Measurements from ENCODE around the gene PNPLA2. TPM values are rescaled to one million over a fixed set of nuclear protein-coding genes. Genes with fewer than 3 reads are reported as not detected.

The PNPLA2 gene
- total and polyA plus RNA-seq, 4 donors, result 9.1 to 49.9 (median 28.5) TPM

GRCh38 chr11:816433-816779 lies 2.3 kb upstream of the PNPLA2 start:
- Histone ChIP-seq H3K4me3 (ENCODE audit: low read depth, low read length) (no peak overlapping the region), H3K36me3 (ENCODE audit: control insufficient read depth, insufficient read depth, low read length) (peaks cover 58% of the 10 kb centered on the region), H3K27ac (ENCODE audit: low read depth, low read length) (no peak overlapping the region), H3K27me3 (ENCODE audit: control insufficient read depth, insufficient read depth, low read length) (no peaks in the 10 kb centered on the region), H3K9me3 (ENCODE audit: control insufficient read depth, insufficient read depth, low read length) (no peaks in the 10 kb centered on the region), H3K4me1 (ENCODE audit: control insufficient read depth, insufficient read depth, low read length) (peaks cover 29% of the 10 kb centered on the region)
- no peak for DNase-seq (ENCODE audit: low read depth in 4 of 6, low spot score in 6 of 6)
- whole genome bisulfite sequencing (ENCODE audit: insufficient coverage), result 63% methylated on average over 3 of the region's 11 CpGs

GRCh38 chr11:819129-819931 lies 616 bp downstream of the PNPLA2 start:
- H3K27ac ChIP-seq (ENCODE audit: low read depth, low read length), result peak overlapping the region; percentile 54
- peaks cover 34% of the 10 kb centered on the region for H3K4me1 ChIP-seq (ENCODE audit: control insufficient read depth, insufficient read depth, low read length)
- under 1% methylated on average over 96 of the region's 96 CpGs for WGBS (ENCODE audit: insufficient coverage)
- peak overlapping the region; percentile 62 for H3K4me3 ChIP-seq (ENCODE audit: low read depth, low read length)
- peak in 5 of 6 donors; percentile 78 to 97 (median 82) for DNase-seq (ENCODE audit: low read depth in 4 of 6, low spot score in 6 of 6)
- H3K9me3 ChIP-seq (ENCODE audit: control insufficient read depth, insufficient read depth, low read length), result no peaks in the 10 kb centered on the region
- no peaks in the 10 kb centered on the region for H3K27me3 ChIP-seq (ENCODE audit: control insufficient read depth, insufficient read depth, low read length)
- H3K36me3 ChIP-seq (ENCODE audit: control insufficient read depth, insufficient read depth, low read length), result peaks cover 57% of the 10 kb centered on the region

- Histone ChIP-seq H3K9me3 (ENCODE audit: control insufficient read depth, insufficient read depth, low read length) (no peaks in the 10 kb centered on the region), H3K4me1 (ENCODE audit: control insufficient read depth, insufficient read depth, low read length) (peaks cover 38% of the 10 kb centered on the region), H3K27me3 (ENCODE audit: control insufficient read depth, insufficient read depth, low read length) (peaks cover 5% of the 10 kb centered on the region), H3K4me3 (ENCODE audit: low read depth, low read length) (peak overlapping the region; percentile 62), H3K27ac (ENCODE audit: low read depth, low read length) (no peak overlapping the region), H3K36me3 (ENCODE audit: control insufficient read depth, insufficient read depth, low read length) (peaks cover 60% of the 10 kb centered on the region)
- peak in 2 of 6 donors; percentile 67 for DNase-seq (ENCODE audit: low read depth in 4 of 6, low spot score in 6 of 6)
- WGBS (ENCODE audit: insufficient coverage), result 5% methylated on average over 47 of the region's 47 CpGs
Observed at GRCh38 chr11:819943-820649, 1.4 kb downstream of the PNPLA2 start.

GRCh38 chr11:820655-821511 lies 2.2 kb downstream of the PNPLA2 start:
- 79% methylated on average over 10 of the region's 11 CpGs for WGBS (ENCODE audit: insufficient coverage)
- Histone ChIP-seq H3K4me1 (ENCODE audit: control insufficient read depth, insufficient read depth, low read length) (peaks cover 39% of the 10 kb centered on the region), H3K27ac (ENCODE audit: low read depth, low read length) (no peak overlapping the region), H3K9me3 (ENCODE audit: control insufficient read depth, insufficient read depth, low read length) (no peaks in the 10 kb centered on the region), H3K36me3 (ENCODE audit: control insufficient read depth, insufficient read depth, low read length) (peaks cover 60% of the 10 kb centered on the region), H3K27me3 (ENCODE audit: control insufficient read depth, insufficient read depth, low read length) (peaks cover 13% of the 10 kb centered on the region), H3K4me3 (ENCODE audit: low read depth, low read length) (peak overlapping the region; percentile 62)
- DNase-seq (ENCODE audit: low read depth in 4 of 6, low spot score in 6 of 6), result no peak

GRCh38 chr11:821512-822371 lies 3.0 kb downstream of the PNPLA2 start:
- H3K36me3 ChIP-seq (ENCODE audit: control insufficient read depth, insufficient read depth, low read length), result peaks cover 58% of the 10 kb centered on the region
- WGBS (ENCODE audit: insufficient coverage), result 61% methylated on average over 14 of the region's 22 CpGs
- H3K27ac ChIP-seq (ENCODE audit: low read depth, low read length), result no peak overlapping the region
- DNase-seq (ENCODE audit: low read depth in 4 of 6, low spot score in 6 of 6), result no peak
- peaks cover 20% of the 10 kb centered on the region for H3K27me3 ChIP-seq (ENCODE audit: control insufficient read depth, insufficient read depth, low read length)
- H3K9me3 ChIP-seq (ENCODE audit: control insufficient read depth, insufficient read depth, low read length), result no peaks in the 10 kb centered on the region
- H3K4me1 ChIP-seq (ENCODE audit: control insufficient read depth, insufficient read depth, low read length), result peaks cover 47% of the 10 kb centered on the region
- no peak overlapping the region for H3K4me3 ChIP-seq (ENCODE audit: low read depth, low read length)

- peaks cover 60% of the 10 kb centered on the region for H3K4me1 ChIP-seq (ENCODE audit: control insufficient read depth, insufficient read depth, low read length)
- no peaks in the 10 kb centered on the region for H3K9me3 ChIP-seq (ENCODE audit: control insufficient read depth, insufficient read depth, low read length)
- H3K27me3 ChIP-seq (ENCODE audit: control insufficient read depth, insufficient read depth, low read length), result peaks cover 37% of the 10 kb centered on the region
- no peak overlapping the region for H3K4me3 ChIP-seq (ENCODE audit: low read depth, low read length)
- DNase-seq (ENCODE audit: low read depth in 4 of 6, low spot score in 6 of 6), result no peak
- H3K27ac ChIP-seq (ENCODE audit: low read depth, low read length), result no peak overlapping the region
- WGBS (ENCODE audit: insufficient coverage), result 72% methylated on average over 39 of the region's 53 CpGs
- H3K36me3 ChIP-seq (ENCODE audit: control insufficient read depth, insufficient read depth, low read length), result peaks cover 58% of the 10 kb centered on the region
Observed at GRCh38 chr11:823441-824291, 5.0 kb downstream of the PNPLA2 start.

GRCh38 chr11:824292-824880 lies 5.7 kb downstream of the PNPLA2 start:
- no peak overlapping the region for H3K4me3 ChIP-seq (ENCODE audit: low read depth, low read length)
- H3K36me3 ChIP-seq (ENCODE audit: control insufficient read depth, insufficient read depth, low read length), result peaks cover 61% of the 10 kb centered on the region
- H3K9me3 ChIP-seq (ENCODE audit: control insufficient read depth, insufficient read depth, low read length), result no peaks in the 10 kb centered on the region
- H3K4me1 ChIP-seq (ENCODE audit: control insufficient read depth, insufficient read depth, low read length), result peaks cover 62% of the 10 kb centered on the region
- DNase-seq (ENCODE audit: low read depth in 4 of 6, low spot score in 6 of 6), result no peak
- no peak overlapping the region for H3K27ac ChIP-seq (ENCODE audit: low read depth, low read length)
- peaks cover 44% of the 10 kb centered on the region for H3K27me3 ChIP-seq (ENCODE audit: control insufficient read depth, insufficient read depth, low read length)
- 47% methylated on average over 59 of the region's 59 CpGs for WGBS (ENCODE audit: insufficient coverage)

GRCh38 chr11:824942-825341 lies 6.2 kb downstream of the PNPLA2 start:
- 78% methylated on average over 5 of the region's 11 CpGs for WGBS (ENCODE audit: insufficient coverage)
- no peak overlapping the region for H3K4me3 ChIP-seq (ENCODE audit: low read depth, low read length)
- peaks cover 68% of the 10 kb centered on the region for H3K4me1 ChIP-seq (ENCODE audit: control insufficient read depth, insufficient read depth, low read length)
- no peaks in the 10 kb centered on the region for H3K9me3 ChIP-seq (ENCODE audit: control insufficient read depth, insufficient read depth, low read length)
- no peak overlapping the region for H3K27ac ChIP-seq (ENCODE audit: low read depth, low read length)
- peaks cover 50% of the 10 kb centered on the region for H3K27me3 ChIP-seq (ENCODE audit: control insufficient read depth, insufficient read depth, low read length)
- H3K36me3 ChIP-seq (ENCODE audit: control insufficient read depth, insufficient read depth, low read length), result peaks cover 63% of the 10 kb centered on the region
- DNase-seq (ENCODE audit: low read depth in 4 of 6, low spot score in 6 of 6), result no peak
